GM12872 (cell line): ENCODE results near the gene HTR3B.

ENCODE experiments used
- TF ChIP-seq, protein P1 (sequence below): IDR thresholded peaks from 3 replicates; pipeline ENCODE4 v1.5.1; 2011; ENCODE audit warnings: low read depth, mild to moderate bottlenecking, low read length, moderate library complexity; ENCODE audit not compliant: insufficient read depth

HTR3B gene

GRCh38 chr11:113986351-113987140, 82.0 kb downstream of the HTR3B start:
- TF ChIP-seq, protein P1, sequence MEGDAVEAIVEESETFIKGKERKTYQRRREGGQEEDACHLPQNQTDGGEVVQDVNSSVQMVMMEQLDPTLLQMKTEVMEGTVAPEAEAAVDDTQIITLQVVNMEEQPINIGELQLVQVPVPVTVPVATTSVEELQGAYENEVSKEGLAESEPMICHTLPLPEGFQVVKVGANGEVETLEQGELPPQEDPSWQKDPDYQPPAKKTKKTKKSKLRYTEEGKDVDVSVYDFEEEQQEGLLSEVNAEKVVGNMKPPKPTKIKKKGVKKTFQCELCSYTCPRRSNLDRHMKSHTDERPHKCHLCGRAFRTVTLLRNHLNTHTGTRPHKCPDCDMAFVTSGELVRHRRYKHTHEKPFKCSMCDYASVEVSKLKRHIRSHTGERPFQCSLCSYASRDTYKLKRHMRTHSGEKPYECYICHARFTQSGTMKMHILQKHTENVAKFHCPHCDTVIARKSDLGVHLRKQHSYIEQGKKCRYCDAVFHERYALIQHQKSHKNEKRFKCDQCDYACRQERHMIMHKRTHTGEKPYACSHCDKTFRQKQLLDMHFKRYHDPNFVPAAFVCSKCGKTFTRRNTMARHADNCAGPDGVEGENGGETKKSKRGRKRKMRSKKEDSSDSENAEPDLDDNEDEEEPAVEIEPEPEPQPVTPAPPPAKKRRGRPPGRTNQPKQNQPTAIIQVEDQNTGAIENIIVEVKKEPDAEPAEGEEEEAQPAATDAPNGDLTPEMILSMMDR = no peak

- TF ChIP-seq, protein P1 = no peak
These were observed 84.8 kb downstream of the HTR3B start for GRCh38 chr11:113989381-113989780.

GRCh38 chr11:113989916-113990315, 85.3 kb downstream of the HTR3B start:
- TF ChIP-seq, protein P1 = no peak

DNA sequence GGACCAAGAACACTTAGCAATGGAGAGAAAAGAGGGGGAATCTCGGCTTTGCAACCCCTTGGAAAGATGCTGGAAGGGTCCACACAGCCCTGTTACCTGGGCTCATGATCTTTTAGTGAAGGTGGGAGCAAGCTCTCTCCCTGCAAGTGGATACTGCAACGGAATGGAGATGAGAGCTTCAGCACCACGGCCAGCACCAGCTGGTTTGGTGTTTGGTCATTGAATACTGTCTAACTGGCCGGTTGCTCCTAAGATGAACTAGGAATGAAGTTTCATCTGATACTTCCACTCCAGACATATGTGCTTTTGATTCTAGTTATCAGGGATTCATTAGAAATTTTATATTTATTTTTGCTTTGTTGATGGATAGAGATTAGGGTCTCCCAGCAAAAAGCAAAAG, 86.6 kb downstream of the HTR3B start:
- TF ChIP-seq, protein P1 = no peak

GRCh38 chr11:113991718-113992458, 87.3 kb downstream of the HTR3B start:
- TF ChIP-seq, protein P1 = no peak

DNA sequence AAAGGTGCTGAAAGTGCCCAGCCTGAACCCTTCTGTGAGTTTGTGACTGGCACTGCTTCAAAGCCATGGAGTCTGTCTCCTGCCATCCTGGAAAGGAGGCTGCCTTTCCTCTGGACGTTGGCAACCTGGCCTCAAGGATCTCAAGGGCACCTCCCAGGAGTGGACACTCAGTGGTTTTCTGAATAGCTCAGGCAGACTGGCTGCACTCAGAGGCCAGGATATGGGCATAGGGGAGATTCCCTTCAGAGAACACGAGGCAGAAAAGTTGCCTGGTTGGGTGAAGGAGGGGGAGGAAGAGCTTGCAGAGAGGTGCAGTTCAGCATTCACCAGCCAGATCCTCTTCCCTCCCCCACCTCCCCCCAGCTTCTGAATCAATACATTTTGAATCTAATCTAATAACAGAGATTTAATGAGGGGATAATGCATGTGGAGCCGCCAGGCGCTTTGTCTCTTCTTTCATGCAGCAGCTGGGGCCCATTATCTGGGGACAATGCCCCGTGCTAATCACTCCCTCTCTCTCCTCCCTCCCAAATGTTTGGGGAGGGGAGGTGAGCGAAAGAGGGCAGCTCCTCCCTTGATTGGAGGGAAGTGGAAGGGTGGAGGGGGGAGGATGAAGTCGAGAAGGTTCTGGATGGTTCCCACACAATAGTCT, 88.0 kb downstream of the HTR3B start:
- TF ChIP-seq, protein P1 = no peak
